Measurements from ENCODE around the gene PPARA.

GRCh38 chr22:46288846-46289243 is 138.5 kb downstream of the PPARA start:
- TF ChIP-seq, protein P1, sequence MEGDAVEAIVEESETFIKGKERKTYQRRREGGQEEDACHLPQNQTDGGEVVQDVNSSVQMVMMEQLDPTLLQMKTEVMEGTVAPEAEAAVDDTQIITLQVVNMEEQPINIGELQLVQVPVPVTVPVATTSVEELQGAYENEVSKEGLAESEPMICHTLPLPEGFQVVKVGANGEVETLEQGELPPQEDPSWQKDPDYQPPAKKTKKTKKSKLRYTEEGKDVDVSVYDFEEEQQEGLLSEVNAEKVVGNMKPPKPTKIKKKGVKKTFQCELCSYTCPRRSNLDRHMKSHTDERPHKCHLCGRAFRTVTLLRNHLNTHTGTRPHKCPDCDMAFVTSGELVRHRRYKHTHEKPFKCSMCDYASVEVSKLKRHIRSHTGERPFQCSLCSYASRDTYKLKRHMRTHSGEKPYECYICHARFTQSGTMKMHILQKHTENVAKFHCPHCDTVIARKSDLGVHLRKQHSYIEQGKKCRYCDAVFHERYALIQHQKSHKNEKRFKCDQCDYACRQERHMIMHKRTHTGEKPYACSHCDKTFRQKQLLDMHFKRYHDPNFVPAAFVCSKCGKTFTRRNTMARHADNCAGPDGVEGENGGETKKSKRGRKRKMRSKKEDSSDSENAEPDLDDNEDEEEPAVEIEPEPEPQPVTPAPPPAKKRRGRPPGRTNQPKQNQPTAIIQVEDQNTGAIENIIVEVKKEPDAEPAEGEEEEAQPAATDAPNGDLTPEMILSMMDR (IDR thresholded peaks at IDR 0.05; ENCODE audit: low read length) = no peak
- no peak for TF ChIP-seq EZH2phosphoT487 (IDR thresholded peaks at IDR 0.05; ENCODE audit: low read length)

Measured in MM.1S (cell line).